ENCODE measurements around the gene BTNL8.

Gene BTNL8

GRCh38 chr5:180872419-180872818 is 26.5 kb upstream of the BTNL8 start:
- no peak for ATAC-seq
- TF ChIP-seq BACH2 (CRISPR knock-in tag; IDR thresholded peaks at IDR 0.05; ENCODE audit: borderline replicate concordance) (no peak), ZFP3 (CRISPR knock-in tag; IDR thresholded peaks at IDR 0.05) (no peak), RARB (CRISPR knock-in tag; IDR thresholded peaks at IDR 0.05) (no peak)

DNA sequence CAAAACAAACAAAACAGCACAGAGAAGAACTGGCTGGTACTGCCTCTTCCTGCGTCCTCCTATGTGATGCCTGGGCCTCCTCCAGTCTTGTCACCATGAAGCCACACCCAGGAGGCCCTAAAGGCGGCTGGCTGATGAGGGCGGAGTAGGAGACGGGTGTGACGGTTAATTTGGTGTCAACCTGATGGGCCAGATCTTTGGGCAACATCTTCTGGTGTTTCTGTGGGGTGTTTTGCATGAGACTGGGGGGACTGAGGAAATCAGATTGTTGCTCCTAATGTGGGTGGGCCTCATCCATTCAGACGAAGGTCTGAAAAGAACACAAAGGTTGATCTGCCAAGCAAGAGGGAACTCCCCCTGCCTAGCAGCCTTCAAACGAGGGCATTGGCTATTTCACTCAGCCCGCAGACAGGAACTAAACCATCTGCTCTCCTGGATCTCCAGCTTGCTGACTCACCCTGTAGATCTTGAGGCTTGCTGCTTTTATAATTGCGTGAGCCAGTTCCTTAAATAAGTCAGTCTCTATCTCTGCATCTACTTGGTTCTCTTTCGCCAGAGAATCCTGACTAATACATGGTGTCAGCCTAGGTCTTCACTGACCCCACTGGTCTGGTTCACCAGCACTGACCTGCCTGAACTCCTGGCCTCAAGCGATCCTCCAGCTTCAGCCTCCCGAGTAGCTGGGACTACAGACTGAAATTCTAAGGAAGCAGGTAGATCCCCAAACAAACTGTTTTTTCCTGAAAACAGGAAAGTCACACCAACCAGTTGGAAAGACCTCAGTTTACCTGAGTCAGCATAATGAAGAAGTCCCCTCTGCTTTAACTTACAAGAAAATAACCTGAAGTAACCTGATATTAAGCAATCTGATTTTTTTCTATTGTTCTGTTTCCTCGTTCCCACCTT is 25.1 kb upstream of the BTNL8 start:
- TF ChIP-seq PPARA (CRISPR knock-in tag; IDR thresholded peaks at IDR 0.05; ENCODE audit: borderline replicate concordance): no peak
- TF ChIP-seq TOX (CRISPR knock-in tag; IDR thresholded peaks at IDR 0.05; ENCODE audit: borderline replicate concordance): no peak
- ATAC-seq: no peak

DNA sequence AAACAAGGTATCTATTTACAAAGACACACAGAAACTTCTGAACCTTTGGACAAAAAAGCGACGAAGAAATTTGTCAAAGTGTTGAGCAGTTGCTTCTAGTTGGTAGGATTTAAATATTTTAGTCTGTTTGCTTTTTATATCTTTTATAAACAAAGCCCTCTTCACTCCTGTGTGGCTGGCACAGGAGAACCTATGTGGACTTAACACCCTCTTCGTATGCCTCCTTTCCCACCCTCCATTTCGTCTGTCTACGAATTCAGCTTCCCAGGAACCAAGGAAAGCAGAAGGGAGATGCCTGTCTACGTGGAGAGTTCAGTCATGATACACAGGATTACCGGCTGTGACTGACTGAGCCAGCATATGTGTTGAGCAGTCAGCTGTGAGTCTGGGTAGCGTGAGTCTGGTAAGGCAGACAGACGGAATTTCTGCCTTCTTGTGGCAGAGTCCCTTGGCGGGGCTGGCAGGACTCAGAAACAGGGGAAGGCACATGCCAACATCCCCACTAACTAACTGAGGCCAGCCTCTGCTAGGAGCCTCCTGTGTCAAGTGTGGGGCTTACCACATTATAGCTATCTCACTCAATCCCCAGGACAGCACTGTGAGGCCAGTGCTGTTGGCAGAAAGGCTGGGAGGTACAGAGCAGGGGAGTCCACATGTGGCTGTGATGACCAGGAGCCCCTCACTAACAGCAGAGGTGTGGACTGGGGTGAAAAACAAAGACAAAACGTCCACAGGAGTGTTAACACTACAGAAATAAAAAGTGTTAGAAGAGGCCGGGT is 24.0 kb upstream of the BTNL8 start:
- no peak for ATAC-seq
- TF ChIP-seq, protein P1, sequence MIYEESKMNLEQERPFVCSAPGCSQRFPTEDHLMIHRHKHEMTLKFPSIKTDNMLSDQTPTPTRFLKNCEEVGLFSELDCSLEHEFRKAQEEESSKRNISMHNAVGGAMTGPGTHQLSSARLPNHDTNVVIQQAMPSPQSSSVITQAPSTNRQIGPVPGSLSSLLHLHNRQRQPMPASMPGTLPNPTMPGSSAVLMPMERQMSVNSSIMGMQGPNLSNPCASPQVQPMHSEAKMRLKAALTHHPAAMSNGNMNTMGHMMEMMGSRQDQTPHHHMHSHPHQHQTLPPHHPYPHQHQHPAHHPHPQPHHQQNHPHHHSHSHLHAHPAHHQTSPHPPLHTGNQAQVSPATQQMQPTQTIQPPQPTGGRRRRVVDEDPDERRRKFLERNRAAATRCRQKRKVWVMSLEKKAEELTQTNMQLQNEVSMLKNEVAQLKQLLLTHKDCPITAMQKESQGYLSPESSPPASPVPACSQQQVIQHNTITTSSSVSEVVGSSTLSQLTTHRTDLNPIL (CRISPR knock-in tag; IDR thresholded peaks at IDR 0.05; ENCODE audit: low read depth): no peak
- TF ChIP-seq ESRRG (CRISPR knock-in tag; IDR thresholded peaks at IDR 0.05) (no peak), TSHZ2 (CRISPR knock-in tag; IDR thresholded peaks at IDR 0.05) (no peak), RARB (CRISPR knock-in tag; IDR thresholded peaks at IDR 0.05) (no peak), ARNTL (CRISPR knock-in tag; IDR thresholded peaks at IDR 0.05; ENCODE audit: borderline replicate concordance, low read depth) (no peak), TOX (CRISPR knock-in tag; IDR thresholded peaks at IDR 0.05; ENCODE audit: borderline replicate concordance) (no peak), ZNF565 (CRISPR knock-in tag; conservative IDR thresholded peaks at IDR 0.05; ENCODE audit: low read depth) (no peak), GLIS3 (CRISPR knock-in tag; IDR thresholded peaks at IDR 0.05) (no peak), POU6F1 (CRISPR knock-in tag; IDR thresholded peaks at IDR 0.05; ENCODE audit: borderline replicate concordance, low read depth) (no peak), ZFP30 (CRISPR knock-in tag; IDR thresholded peaks at IDR 0.05) (no peak), ZNF8 (CRISPR knock-in tag; IDR thresholded peaks at IDR 0.05) (no peak), ZNF70 (CRISPR knock-in tag; IDR thresholded peaks at IDR 0.05) (no peak), BACH2 (CRISPR knock-in tag; IDR thresholded peaks at IDR 0.05; ENCODE audit: borderline replicate concordance) (no peak), ZFP3 (CRISPR knock-in tag; IDR thresholded peaks at IDR 0.05) (no peak), PPARA (CRISPR knock-in tag; IDR thresholded peaks at IDR 0.05; ENCODE audit: borderline replicate concordance) (no peak), SNAI2 (CRISPR knock-in tag; IDR thresholded peaks at IDR 0.05) (no peak), OSR1 (CRISPR knock-in tag; IDR thresholded peaks at IDR 0.05) (no peak), CSDC2 (CRISPR knock-in tag; IDR thresholded peaks at IDR 0.05) (no peak), PATZ1 (CRISPR knock-in tag; IDR thresholded peaks at IDR 0.05; ENCODE audit: borderline replicate concordance) (no peak)
- TF ChIP-seq, protein P2, sequence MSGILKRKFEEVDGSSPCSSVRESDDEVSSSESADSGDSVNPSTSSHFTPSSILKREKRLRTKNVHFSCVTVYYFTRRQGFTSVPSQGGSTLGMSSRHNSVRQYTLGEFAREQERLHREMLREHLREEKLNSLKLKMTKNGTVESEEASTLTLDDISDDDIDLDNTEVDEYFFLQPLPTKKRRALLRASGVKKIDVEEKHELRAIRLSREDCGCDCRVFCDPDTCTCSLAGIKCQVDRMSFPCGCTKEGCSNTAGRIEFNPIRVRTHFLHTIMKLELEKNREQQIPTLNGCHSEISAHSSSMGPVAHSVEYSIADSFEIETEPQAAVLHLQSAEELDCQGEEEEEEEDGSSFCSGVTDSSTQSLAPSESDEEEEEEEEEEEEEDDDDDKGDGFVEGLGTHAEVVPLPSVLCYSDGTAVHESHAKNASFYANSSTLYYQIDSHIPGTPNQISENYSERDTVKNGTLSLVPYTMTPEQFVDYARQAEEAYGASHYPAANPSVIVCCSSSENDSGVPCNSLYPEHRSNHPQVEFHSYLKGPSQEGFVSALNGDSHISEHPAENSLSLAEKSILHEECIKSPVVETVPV (CRISPR knock-in tag; IDR thresholded peaks at IDR 0.05): no peak

Data from SK-N-SH treated with all-trans-retinoic acid at 6 μM for 48 hours (cell line).